Ammon's horn (tissue), 1 donor: ENCODE data around the gene KRTAP10-6.
"Not testable (repeated sequence)": the region's sequence is repeated elsewhere in the genome, so short reads cannot be mapped to it uniquely, and the experiment has no call there.

Experiments used
- DNase-seq: peaks from one replicate; pipeline ENCODE4 v3.0.0-alpha.2; 2016; ENCODE audit warnings: low spot score

Gene KRTAP10-6

GRCh38 chr21:44617071-44617501, 24.8 kb upstream of the KRTAP10-6 start:
- DNase-seq = no peak

- DNase-seq = no peak
These were observed 24.3 kb upstream of the KRTAP10-6 start for GRCh38 chr21:44616591-44616926.

GRCh38 chr21:44615911-44616590, 23.7 kb upstream of the KRTAP10-6 start:
- no peak for DNase-seq

- no peak for DNase-seq
These were observed 23.2 kb upstream of the KRTAP10-6 start for GRCh38 chr21:44615466-44615865.

GRCh38 chr21:44614961-44615391, 22.7 kb upstream of the KRTAP10-6 start:
- DNase-seq = no peak

- no peak for DNase-seq
These were observed 21.9 kb upstream of the KRTAP10-6 start for GRCh38 chr21:44614161-44614631.

GRCh38 chr21:44613386-44614155, 21.3 kb upstream of the KRTAP10-6 start:
- no peak for DNase-seq

- no peak for DNase-seq
These were observed 20.4 kb upstream of the KRTAP10-6 start for GRCh38 chr21:44612669-44613229.

- no peak for DNase-seq
These were observed 19.8 kb upstream of the KRTAP10-6 start, which contains the start of gene KRTAP10-8 for GRCh38 chr21:44612029-44612486. Gene KRTAP10-8 (plus strand): TSS chr21:44612079. CDS start chr21:44612101, 22 bp downstream.

- no peak for DNase-seq
These were observed 19.2 kb upstream of the KRTAP10-6 start for GRCh38 chr21:44611551-44611950.

GRCh38 chr21:44610157-44610843, 18.0 kb upstream of the KRTAP10-6 start:
- DNase-seq = not testable (repeated sequence)

GRCh38 chr21:44609193-44609592, 16.9 kb upstream of the KRTAP10-6 start:
- DNase-seq = no peak

GRCh38 chr21:44606495-44606894, 14.2 kb upstream of the KRTAP10-6 start:
- no peak for DNase-seq

- no peak for DNase-seq
These were observed 11.6 kb upstream of the KRTAP10-6 start for GRCh38 chr21:44603911-44604310.

- DNase-seq = no peak
These were observed 11.0 kb upstream of the KRTAP10-6 start for GRCh38 chr21:44603109-44603875.

- no peak for DNase-seq
These were observed 10.2 kb upstream of the KRTAP10-6 start for GRCh38 chr21:44602463-44602850.

- DNase-seq = no peak
These were observed 9.5 kb upstream of the KRTAP10-6 start for GRCh38 chr21:44601596-44602462.

GRCh38 chr21:44601091-44601490, 8.8 kb upstream of the KRTAP10-6 start:
- DNase-seq = not testable (repeated sequence)

- DNase-seq = not testable (repeated sequence)
These were observed 8.0 kb upstream of the KRTAP10-6 start, which contains the start of gene KRTAP10-7 for GRCh38 chr21:44600118-44600978. Gene KRTAP10-7 (plus strand): TSS chr21:44600597. CDS start chr21:44600622, 25 bp downstream.
